Smooth muscle cell of trachea (primary cell): ENCODE measurements around the gene METTL2B. TPM values are rescaled to one million over a fixed set of nuclear protein-coding genes. Genes with fewer than 3 reads are reported as not detected.

Source experiments
- total RNA-seq: library from RNA; depleted of rRNA; stranded (reverse); fragments of >200 nt; gene quantifications from 2 replicates; pipeline ENCODE4 v1.2.1, GENCODE V29; 2014

METTL2B gene, protein sequence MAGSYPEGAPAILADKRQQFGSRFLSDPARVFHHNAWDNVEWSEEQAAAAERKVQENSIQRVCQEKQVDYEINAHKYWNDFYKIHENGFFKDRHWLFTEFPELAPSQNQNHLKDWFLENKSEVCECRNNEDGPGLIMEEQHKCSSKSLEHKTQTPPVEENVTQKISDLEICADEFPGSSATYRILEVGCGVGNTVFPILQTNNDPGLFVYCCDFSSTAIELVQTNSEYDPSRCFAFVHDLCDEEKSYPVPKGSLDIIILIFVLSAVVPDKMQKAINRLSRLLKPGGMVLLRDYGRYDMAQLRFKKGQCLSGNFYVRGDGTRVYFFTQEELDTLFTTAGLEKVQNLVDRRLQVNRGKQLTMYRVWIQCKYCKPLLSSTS
- total RNA-seq: 27.3 and 39.6 TPM in 2 replicates

DNA sequence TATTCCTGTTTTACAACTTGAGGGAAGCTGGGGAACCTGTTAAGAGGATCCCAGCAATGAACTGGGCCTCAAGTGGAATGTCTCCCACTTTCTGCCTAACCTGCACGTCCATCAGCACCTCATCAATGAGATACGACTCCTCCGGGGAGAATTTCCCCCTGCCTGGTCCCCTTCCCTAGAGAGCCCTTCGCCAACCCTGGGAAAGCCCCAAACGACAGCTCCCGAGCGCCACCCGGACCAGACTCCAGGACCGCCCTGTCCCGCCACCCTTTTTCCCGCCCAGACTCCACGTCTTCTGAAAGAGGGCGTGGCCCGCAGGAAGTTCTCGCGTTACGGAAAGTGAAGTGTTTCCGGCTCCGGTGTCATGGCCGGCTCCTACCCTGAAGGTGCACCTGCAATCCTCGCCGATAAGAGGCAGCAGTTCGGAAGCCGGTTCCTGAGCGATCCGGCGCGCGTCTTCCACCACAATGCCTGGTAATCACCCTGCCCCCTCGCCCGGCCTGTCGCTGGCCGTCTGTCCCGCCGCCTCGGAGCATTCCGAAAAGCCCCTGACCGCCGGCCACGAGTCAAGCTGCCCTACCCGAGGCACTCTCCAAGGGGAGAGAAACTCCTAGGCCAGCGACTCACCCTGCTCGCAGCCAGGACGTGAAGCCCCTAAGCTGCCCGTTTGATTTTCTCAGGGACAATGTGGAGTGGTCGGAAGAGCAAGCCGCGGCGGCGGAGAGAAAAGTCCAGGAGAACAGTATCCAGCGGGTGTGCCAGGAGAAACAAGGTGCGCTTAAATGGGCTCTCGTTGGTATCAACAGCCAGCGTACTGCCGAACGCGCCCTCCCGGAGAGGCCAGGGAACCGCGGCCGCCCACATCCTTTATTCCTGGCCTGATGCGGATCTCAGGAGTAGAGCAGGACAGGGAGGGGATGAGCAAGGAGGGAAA, at the start of gene METTL2B:
TSS of gene METTL2B (plus strand) at position 347 of the 934 bp plus-strand sequence. CDS start at position 365, 18 bp downstream.

DNA sequence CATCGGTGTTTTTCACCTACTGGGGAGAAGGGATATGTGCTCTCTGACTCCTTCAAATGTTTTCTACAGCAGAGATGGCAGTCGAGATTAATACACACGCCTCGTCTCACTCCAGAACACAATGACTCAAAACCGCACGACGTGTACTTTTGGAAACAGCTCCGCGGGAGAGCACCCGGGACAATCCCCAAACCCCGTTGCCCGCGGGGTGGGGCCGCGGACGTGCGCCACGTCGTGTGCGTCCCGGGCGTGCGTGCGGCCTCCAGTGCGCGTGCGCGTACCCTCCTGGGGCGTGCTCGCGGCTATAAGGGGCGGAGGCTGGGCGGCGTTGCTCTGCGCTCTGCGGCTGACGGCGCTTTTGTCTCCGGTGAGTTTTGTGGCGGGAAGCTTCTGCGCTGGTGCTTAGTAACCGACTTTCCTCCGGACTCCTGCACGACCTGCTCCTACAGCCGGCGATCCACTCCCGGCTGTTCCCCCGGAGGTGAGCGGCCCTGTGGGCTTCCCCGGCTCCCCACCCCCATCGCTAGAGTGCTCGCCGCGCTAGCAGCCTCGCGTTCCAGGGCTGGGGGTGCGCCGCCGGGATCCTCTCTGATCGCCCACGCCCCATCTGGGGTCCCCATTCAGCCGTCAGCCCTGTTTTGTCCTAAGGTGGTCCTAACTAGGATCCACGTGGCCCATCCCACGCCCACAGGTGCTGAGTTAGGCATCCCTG, 20.8 kb upstream of the METTL2B start, which contains the start of gene HILPDA:
TSS of gene HILPDA (plus strand) at position 336 of the 712 bp plus-strand sequence. CDS start 1,391 bp downstream, outside the sequence.

Other genes with a start within 250 kb of the METTL2B start
- not detected in 2 replicates for gene LEP, start 235.5 kb upstream of the METTL2B start, total RNA-seq
- 11.4 and 13.4 TPM in 2 replicates for gene RBM28, start 132.8 kb upstream of the METTL2B start, total RNA-seq
- gene PRRT4, start 115.1 kb upstream of the METTL2B start, total RNA-seq: under 0.01 TPM in 1 of 2 replicates, not detected in the other
- 50.0 and 69.0 TPM in 2 replicates for gene IMPDH1, start 66.8 kb upstream of the METTL2B start, total RNA-seq
- 13.5 and 19.0 TPM in 2 replicates for gene HILPDA, start 20.9 kb upstream of the METTL2B start, total RNA-seq
- gene GARIN1A, start 195.5 kb downstream of the METTL2B start, total RNA-seq: 1.5 TPM in 2 replicates